COLO668 (cell line): ENCODE measurements around the gene IL17D.
"Not testable (repeated sequence)": the region's sequence is repeated elsewhere in the genome, so short reads cannot be mapped to it uniquely, and the experiment has no call there.

Experiments used
- DNase-seq: peaks from one replicate; lab custom pipeline; 2025; ENCODE audit not compliant: unreplicated experiment; lab: John Stamatoyannopoulos, UW

The IL17D gene, protein sequence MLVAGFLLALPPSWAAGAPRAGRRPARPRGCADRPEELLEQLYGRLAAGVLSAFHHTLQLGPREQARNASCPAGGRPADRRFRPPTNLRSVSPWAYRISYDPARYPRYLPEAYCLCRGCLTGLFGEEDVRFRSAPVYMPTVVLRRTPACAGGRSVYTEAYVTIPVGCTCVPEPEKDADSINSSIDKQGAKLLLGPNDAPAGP

DNA sequence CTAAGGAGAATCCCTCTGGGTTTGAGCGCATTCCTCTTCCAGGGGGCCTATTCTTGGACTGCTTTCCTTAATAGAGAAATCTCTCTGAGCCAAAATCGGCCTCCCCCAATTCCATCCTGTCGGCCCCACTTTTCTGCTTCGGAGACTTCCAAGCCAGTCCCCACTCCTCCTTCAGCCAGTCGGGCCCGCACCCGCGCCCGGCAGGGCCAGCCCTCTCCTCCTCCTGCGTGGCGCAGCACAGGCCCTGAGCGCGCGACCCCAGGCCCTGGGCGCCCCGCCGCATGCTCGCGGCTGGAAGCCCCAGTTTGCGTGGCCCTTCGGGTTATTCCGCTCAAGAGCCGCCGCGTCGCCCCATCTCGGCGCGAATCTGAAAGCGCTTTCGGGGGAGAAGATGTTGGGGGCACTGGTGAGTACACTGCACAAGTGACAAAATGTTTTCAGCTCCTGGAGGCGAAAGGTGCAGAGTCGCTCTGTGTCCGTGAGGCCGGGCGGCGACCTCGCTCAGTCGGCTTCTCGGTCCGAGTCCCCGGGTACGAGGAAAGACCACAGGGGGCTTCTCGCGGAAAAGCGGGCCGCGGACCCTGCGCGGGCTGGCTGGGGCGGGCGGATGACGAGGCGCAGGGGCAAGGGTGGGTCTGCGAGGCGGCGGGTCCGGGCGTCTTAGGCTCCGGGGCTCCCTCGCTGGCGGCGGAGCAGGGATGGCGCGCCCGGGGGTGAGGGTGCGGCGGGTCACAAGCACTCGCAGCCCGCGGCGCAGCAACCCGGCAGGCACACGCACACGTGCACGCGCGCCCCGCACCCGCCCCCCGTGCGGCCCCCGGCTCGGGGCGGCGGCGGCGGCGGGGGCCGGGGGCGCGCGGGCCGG, at the start of gene IL17D:
Gene IL17D, plus strand, starts transcription at position 785 of the 865 bp plus-strand sequence. CDS start 303 bp downstream, outside the sequence.
- DNase-seq, result peak; percentile 80

DNA sequence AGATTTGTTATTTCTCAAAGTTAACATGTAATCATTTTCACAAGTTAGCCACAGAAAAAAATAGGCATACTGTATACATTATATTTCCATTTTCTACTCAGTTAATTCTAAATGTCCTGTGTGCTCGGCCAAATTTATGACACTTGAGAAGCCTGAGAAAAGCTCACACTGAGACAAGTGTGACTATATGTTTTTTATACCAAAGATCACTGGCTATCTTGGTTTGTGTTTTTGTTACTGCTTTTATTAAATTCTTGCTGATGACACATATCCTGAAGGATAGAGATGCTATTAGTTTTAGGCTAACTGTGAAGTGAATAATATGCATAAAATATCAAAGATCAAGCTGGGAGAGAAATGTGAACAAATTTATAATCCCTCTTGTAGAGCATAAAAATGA, 49.3 kb upstream of the IL17D start:
- DNase-seq, result no peak

DNA sequence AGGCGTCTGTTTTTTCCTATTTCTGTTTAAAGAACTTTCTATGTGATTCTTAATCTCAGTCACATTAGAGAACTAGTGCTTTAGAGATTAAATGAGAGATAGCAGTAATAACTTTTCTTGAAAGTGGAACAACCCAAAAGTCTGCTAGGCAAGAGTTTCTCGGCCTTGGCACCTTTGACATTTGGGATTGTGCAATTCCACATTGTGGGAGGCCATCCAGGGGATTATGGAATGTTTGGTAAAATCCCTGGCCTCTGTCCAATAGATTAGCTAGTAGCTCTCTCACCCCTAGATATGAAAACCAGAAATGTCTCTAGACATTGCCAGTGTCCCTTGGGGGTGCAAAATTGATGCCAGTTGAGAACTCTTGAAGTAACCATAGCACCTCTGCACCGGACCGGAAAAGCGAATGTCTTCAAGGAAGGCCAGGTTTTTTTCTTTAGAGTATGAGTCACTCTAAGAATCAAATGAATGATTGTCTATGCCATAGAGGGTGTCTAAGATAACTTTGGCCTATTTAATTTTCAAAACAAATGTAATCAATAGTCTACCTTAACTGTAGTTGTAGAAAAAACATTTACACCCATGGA, 45.0 kb upstream of the IL17D start:
- DNase-seq, result no peak

DNA sequence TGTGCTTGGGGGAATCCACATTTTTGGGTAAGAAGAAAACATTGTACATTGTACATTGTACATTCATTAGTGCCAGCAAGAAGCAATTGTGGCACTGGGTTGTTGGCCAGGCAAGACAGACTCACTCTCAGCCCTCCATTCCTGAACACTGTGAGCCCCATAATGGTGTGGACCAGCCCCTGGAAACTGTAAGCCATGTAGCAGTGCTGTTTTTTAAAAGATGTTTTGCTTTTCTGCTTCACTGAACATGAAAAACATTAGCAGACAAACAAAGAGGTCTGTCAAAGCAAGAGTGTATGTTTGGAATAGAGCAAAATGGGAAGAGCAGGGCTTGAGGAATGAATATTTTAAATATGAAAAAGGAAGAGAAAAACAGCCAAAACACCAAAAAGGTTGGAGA, 39.1 kb upstream of the IL17D start:
- no peak for DNase-seq

DNA sequence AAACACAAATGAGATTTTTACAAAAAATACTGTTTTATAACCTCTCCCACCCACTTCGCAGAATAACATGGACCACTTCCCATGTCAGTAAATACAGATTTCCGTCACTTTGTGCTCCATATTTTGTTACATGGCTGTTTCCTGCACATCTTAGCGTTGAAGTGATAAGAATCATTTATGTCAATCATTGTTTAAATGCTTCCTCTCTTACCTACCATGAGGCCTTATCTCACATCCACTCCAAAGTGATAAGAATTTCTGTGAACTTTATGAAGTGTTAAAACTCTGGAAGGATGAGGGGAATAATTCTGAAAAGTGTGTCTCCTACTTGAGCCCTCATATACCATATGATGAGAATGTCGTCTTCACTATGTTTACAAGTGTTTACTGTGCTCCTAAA, 36.6 kb upstream of the IL17D start:
- no peak for DNase-seq

DNA sequence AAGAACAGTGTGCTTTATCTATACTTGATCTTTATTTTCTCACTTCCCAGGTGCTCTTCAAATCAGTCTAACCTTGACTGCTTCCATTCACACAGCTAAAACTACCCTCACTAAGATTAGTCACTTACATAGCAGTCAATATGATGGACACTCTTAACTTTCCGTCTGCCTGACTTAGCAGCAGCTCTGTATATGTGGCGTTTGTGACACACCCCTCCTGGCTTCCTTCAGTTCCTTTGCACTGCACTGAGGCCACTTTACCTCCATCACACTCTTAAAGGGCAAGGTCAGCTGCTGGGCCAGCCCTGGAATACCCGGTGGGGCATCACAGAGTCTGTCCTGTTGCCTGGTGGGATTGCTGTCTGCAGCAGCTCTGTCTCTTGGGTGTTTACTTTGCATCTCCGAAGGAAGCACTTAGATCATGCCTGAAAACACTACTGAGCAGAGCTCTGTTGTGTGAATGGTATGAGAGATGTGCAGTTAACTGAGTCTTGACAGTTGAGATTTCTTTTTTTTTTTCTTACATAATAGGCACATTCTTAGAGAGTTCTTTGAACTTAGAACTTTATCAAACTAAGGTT, 35.6 kb upstream of the IL17D start:
- DNase-seq, result no peak

DNA sequence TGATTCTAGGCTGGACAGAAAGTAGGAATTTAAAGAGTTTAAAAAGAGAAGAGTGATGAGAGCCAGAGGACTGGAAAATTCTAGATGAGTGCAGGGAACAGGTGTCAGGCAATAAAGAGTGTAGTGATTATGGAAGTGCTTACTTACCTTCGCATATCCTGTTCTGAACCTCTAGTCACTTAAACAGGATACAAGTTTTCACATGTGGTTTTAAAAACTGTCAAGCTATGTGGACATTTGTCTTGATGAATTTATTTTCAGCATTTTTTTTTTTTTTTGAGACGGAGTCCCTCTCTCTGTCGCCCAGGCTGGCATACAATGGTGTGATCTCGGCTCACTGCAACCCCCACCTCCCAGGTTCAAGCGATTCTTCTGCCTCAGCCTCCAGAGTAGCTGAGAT, 34.3 kb upstream of the IL17D start:
- DNase-seq, result no peak

DNA sequence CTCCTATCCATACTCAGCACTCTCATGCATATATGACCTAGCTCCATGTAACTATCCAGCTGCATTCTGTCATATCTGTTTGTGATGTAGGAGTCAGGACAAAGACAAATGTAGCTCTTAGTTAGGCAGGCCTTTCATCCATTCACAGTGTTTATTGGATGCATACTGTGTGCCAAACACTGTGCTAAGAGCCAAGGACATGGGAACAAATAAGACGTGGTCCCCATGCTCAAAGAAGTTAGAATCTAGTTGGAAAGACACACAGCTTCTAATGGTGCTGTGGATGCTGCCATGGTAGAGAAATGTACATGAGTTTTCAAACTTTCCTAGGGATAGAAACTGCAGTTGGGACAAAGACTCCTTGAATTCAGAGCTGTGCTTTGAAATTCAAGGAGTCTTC, 31.7 kb upstream of the IL17D start:
- no peak for DNase-seq

DNA sequence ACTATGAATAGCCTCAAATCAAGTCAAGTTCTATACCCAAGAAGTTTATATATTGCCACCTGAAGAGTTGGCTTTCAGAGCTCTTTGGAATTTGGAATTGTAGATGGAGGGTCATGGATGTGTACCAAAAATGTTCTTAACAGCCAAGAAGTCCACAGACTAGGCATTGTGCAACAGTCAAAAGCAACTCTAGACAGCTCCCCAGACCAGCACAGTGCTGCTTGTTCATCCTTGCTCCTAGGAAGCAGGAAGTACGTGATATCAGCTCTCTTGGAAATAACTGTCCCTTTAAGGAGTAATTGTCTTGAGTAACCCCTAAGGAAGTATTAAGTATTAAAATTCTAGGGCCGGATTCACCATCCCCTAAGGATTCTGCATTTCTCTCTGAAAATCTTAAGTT, 30.7 kb upstream of the IL17D start:
- DNase-seq, result no peak

DNA sequence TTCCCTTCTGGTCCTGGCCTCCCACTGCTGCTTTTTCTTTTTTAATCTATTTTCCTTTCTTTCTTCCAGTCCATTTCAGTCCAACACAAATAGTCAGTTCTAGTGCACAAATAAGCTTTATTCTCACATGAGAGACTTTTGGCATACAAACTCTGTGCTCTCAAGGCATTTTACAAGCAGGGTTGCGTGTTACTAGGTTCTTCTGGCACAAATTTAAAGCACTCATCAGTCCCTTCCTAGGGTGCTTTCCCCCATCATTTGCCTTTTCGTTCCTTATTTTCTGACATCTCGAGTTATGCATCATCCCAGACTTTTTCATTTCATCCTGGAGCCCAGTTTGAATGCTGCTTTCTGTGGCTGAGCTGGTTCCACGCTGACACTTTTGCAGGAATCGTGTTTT, 29.8 kb upstream of the IL17D start:
- no peak for DNase-seq

DNA sequence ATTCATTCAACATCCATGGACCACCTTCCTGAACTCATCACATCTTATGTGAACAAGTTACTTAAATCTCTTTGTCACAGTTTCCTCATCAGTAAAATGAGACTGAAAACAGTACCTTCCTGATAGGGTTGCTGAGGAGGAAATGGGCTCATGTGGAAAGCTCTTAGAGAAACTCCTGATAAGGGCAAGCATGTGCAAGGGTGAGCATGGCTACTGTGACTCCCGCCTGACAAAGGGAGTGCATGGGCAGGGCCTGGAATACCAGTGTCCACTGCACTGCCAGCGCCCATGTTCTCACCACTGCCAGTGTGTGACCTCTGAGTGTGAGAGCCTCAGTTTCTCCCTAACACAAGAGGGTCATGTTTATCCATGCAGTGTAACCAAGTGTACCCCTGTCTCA, 27.3 kb upstream of the IL17D start:
- DNase-seq, result no peak

DNA sequence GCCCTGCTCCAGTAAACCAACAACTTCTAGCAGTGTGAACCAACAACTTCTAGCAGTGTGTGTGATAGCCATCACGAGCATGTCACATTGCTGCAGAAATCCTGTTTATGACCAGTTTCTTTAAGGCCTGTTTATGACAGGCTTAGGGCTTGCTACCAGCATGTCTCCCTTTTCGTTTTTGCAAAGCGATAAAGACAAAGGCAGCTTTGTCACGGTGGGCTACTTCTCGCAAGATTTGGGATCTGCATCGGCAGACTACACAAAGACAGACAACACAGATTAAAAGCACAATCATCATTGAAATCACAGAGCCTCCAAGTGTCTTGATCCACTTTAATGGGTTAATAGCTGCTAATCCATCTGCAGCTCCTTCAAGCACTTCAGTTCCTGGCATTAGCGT, 24.9 kb upstream of the IL17D start:
- not testable (repeated sequence) for DNase-seq

DNA sequence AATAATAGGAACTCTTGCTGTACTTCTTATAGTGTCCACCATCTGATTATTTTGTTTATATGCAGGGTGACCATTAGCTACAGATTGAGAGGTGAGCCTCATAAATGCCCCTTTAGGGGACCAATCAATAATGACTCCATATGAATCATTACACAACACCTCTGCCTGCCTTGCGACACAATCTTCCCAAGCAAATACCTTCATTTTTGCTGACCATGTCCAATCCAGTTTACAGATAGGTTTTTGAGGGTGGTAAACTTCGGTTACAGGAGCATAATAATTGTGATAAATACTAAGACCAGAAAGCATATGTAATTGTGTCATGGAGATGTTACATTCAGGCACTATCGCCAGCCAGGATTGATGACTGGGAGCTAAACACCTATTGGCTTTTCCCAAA, 23.6 kb upstream of the IL17D start:
- DNase-seq, result no peak

DNA sequence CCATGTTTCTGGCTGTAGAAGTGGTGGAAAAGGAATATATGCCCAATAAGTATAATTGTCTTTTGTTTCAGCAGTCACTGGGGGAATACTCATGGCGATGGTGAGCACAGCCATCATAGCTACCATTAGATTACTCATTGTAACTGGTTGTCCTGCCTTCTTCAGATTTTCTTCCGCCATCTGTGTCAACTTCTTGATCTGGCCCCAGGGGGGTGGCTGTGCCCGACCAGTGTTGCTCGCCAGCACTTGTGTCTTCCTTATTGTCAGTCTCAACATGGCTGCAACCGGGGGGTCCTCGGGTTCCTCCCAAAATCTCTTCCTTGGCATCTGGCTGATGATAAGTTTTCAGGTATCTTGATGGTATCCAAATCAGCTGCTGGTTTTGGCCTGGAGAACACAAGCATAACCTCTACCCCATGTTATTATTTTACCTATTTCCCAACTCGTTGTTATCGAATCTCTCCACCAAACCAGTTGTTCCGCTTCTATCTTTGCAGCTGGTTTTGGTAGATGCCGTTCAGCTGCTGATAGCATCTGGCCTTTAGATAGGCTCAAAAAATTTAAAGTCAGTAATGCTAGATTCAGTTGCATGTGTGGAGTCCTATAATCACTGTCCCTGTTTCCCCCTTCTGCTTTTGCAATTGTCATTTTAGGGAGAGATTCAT, 23.0 kb upstream of the IL17D start:
- no peak for DNase-seq

DNA sequence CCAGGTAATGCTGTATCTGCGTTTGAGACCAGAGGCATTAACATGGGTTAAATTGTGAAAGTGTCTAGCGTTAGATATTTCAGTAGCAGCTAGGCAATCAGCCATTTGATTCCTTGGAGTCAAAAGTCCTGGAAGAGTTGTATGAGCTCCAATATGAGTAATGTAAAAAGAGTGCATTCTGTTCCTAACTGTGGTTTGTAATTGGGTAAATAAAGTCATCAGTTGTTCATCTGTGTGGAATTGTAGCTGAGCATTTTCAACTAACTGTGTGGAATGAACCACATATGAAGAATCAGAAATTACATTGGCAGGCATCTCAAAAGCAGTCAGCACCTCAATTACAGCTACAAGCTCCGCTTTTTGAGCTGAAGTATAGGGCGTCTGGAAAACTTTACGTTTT, 22.0 kb upstream of the IL17D start:
- not testable (repeated sequence) for DNase-seq

DNA sequence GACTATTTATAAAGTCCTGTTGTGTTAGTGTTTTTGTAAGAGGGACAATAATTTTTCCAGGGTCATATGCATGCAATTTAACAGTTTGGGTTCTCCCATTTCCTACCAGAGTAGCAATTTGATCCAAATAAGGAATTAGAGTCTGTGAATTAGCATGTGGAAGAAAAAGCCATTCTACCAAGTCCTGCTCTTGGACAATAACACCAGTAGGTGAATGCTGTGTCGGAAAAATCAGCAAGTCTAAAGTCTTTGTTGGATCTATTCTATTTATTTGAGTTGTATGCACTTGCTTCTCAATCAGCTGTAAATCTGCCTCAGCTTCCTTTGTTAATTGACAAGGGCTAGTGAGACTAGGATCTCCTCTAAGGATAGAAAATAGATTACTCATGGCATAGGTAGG, 21.4 kb upstream of the IL17D start:
- DNase-seq, result no peak

DNA sequence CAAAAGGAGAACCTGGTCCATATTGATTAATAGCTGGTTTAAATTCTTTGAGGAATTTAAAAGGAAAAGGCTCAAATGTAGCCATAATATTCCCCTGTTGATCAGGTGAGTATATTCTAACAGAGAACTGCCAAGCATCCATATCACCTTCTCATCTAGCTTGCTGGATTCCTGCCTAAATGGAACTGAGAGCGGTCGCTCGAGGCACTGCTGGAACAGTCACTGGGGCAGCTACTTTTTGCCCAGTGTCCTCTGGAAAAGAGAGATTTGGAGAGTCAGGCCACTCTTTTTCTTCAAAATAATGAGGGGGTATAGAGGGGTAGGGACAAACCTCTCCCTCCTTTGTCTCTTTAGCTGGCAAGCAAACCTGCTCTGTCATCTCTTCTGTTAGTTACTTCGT, 19.5 kb upstream of the IL17D start:
- no peak for DNase-seq

DNA sequence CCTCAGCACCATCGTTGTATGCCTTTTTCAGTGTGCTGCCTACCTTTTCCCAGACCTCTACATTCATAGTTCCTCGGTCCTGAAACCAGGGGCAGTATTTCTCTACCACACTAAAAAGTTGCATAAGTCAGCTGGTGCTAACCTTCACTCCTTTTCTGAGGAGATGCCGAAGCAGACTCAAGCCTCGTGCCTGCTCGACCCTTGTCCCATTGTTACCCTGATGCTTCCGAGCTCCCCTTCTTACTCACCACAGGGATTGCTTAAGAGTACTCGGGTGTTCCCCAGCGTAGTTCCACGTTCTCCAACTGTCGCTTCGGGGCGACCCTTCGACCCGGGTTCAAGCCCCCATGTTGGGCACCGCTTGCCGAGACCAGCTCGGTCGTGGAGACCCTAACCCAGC, 19.0 kb upstream of the IL17D start:
- no peak for DNase-seq

DNA sequence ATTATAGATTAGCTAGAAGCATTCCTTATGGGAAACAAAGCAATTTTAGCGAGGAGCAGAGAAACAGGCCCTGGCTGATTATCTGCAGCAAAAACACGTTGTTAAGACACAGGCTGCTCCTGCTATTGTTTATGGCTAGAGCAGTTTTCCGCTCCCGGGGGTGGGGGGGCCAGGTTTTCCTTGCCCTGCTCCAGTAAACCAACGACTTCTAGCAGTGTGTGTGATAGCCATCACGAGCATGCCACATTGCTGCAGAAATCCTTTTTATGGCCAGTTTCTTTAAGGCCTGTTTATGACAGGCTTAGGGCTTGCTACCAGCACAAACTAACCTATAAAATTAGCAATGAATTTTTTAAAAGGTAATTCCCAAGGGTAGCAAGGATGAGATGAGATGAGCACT, 18.4 kb upstream of the IL17D start:
- no peak for DNase-seq

DNA sequence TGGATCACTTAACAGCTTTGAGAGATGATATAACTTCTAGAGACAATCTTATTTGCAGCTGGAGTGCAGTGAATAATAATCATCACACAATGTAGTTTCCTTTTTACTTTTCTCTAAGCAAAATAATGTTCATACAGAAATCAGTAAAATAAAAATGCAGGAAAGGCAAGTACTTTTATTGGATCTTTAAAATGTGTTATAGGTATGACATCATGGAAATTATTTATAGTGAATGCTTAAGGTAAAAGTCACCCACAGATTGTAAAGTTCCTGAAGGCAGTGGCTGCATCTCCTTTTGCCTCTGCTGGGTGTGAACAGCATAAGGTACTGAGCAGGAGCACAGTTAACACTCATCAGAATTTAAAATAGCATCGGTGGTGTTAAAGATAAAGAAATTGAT, 17.3 kb upstream of the IL17D start:
- no peak for DNase-seq

DNA sequence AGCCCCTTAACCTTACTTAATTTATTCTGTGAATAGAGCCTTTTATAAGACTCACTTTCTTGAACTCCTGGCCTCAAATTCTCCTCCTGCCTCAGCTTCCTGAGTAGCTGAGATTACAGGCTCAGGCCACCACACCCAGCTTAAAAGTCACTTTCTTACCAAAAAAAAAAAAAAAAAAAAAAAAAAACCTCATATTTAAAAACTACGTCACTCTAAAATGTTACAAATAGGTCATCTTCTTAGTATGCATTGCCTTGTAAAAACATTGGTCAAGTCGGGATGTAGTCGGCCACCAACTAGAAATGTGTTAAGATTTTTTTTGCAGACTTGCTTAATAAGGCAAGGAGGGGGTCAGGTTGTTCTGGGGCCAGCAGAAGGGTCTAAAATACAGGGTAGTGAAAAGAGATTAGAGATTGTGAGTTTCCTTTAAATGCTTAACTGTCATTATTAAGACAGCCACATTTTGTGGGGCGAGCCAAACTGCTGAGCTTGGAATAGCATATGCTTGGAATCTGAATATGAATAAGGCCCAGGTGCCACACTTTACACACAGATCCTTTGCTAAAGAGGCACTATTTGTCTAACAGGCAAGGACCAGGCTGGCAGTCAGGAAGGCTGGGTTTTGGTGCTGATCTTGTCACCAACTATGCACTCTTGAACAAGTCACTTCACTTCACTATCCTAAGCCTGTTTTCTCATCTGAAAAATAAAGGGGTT, 16.5 kb upstream of the IL17D start:
- no peak for DNase-seq
